GM19455 (cell line): ENCODE measurements around the gene VPS37C.

Experiments used
- ATAC-seq: cut with Tn5 transposase; IDR thresholded peaks from one replicate; pipeline ENCODE4 v1.9.1; 2021; ENCODE audit not compliant: unreplicated experiment

The VPS37C gene

GRCh38 chr11:61133956-61134662, 27.1 kb downstream of the VPS37C start:
- ATAC-seq: no peak

GRCh38 chr11:61133145-61133544, 28.1 kb downstream of the VPS37C start:
- ATAC-seq: no peak

GRCh38 chr11:61132646-61133045, 28.6 kb downstream of the VPS37C start:
- ATAC-seq: no peak

- ATAC-seq: no peak
Observed at GRCh38 chr11:61131998-61132555, 29.1 kb downstream of the VPS37C start.

GRCh38 chr11:61131586-61131985, 29.6 kb downstream of the VPS37C start:
- no peak for ATAC-seq

GRCh38 chr11:61131186-61131585, 30.0 kb downstream of the VPS37C start:
- no peak for ATAC-seq

- ATAC-seq: peak; percentile 89
Observed at GRCh38 chr11:61129639-61130523, 31.3 kb downstream of the VPS37C start.

- ATAC-seq: no peak
Observed at GRCh38 chr11:61128947-61129638, 32.1 kb downstream of the VPS37C start.

- ATAC-seq: no peak
Observed at GRCh38 chr11:61127991-61128390, 33.2 kb downstream of the VPS37C start.

GRCh38 chr11:61126256-61126655, 35.0 kb downstream of the VPS37C start:
- no peak for ATAC-seq

GRCh38 chr11:61125310-61125684, 35.9 kb downstream of the VPS37C start:
- no peak for ATAC-seq

GRCh38 chr11:61124574-61125309, 36.5 kb downstream of the VPS37C start:
- ATAC-seq: no peak

GRCh38 chr11:61123775-61124571, 37.3 kb downstream of the VPS37C start:
- no peak for ATAC-seq

GRCh38 chr11:61122761-61123160, 38.5 kb downstream of the VPS37C start:
- no peak for ATAC-seq

- ATAC-seq: no peak
Observed at GRCh38 chr11:61121917-61122316, 39.3 kb downstream of the VPS37C start.

- no peak for ATAC-seq
Observed at GRCh38 chr11:61121192-61121831, 39.9 kb downstream of the VPS37C start.

GRCh38 chr11:61120706-61121191, 40.5 kb downstream of the VPS37C start:
- ATAC-seq: no peak

GRCh38 chr11:61120099-61120705, 41.0 kb downstream of the VPS37C start:
- ATAC-seq: no peak

- ATAC-seq: no peak
Observed at GRCh38 chr11:61119571-61119970, 41.7 kb downstream of the VPS37C start.
